Endothelial cell of umbilical vein (primary cell): Measurements from ENCODE around the gene MACROD2. TPM values are rescaled to one million over a fixed set of nuclear protein-coding genes. Genes with fewer than 3 reads are reported as not detected.

Experiments used
- BruUV-seq: library from RNA; stranded (reverse); fragments of 400-500 nt; replicated peaks from 2 replicates; lab custom pipeline; 2021; lab: Mats Ljungman, UMichigan
- CTCF ChIA-PET: fragments of 300-600, 350-600 bp; sonication (Branson Sonifier 250); formaldehyde crosslinking; loops from one replicate; lab custom pipeline; 2021; ENCODE audit warnings: antibody characterized with exemption, inconsistent platforms; lab: Charles Lee
- POLR2A ChIA-PET: fragments of 300-600, 350-600 bp; sonication (Branson Sonifier 250); formaldehyde crosslinking; loops from one replicate; lab custom pipeline; 2021; ENCODE audit warnings: antibody characterized with exemption, inconsistent platforms; lab: Charles Lee
- DNase-seq: peaks from one replicate; pipeline ENCODE4 v3.0.0-alpha.2; 2011; ENCODE audit warnings: low read depth, low spot score
- FAIRE-seq: peaks from 2 replicates; lab custom pipeline; 2011; peaks lifted over from hg19 to GRCh38; lab: Jason Lieb, UNC
- H2AFZ ChIP-seq: 2 replicates; pipeline ENCODE4 v1.6.0; 2012; ENCODE audit warnings: low read depth, low read length, control low read depth, inconsistent platforms
- H3K27ac ChIP-seq: 2 replicates; pipeline ENCODE4 v1.5.1; 2011; ENCODE audit warnings: low read depth, mild to moderate bottlenecking, control low read depth, low read length, moderate library complexity; ENCODE audit not compliant: insufficient read depth
- H3K27me3 ChIP-seq, 2 experiments: 2 replicates each; pipeline versions ENCODE4 v1.6.0 to v1.6.1; 2011; ENCODE audit warnings: low read length in 2 of 2, mixed read lengths in 1 of 2; ENCODE audit not compliant: control insufficient read depth in 2 of 2, insufficient read depth in 2 of 2
- H3K36me3 ChIP-seq, 2 experiments: 2 replicates in 1 of 2; 3 replicates in 1 of 2; pipeline ENCODE4 v1.5.1; 2011; ENCODE audit warnings: low read length in 2 of 2, mild to moderate bottlenecking in 1 of 2, moderate library complexity in 1 of 2; ENCODE audit not compliant: control insufficient read depth in 2 of 2, insufficient read depth in 2 of 2; ENCODE audit errors: extremely low read depth in 1 of 2
- H3K4me1 ChIP-seq: 3 replicates; pipeline ENCODE4 v1.5.1; 2011; ENCODE audit warnings: mild to moderate bottlenecking, low read length; ENCODE audit not compliant: control insufficient read depth, insufficient read depth; ENCODE audit errors: extremely low read depth
- H3K4me2 ChIP-seq: 2 replicates; pipeline ENCODE4 v1.6.1; 2011; ENCODE audit warnings: low read length, control low read depth, mixed read lengths; ENCODE audit not compliant: insufficient read depth
- H3K4me3 ChIP-seq, 3 experiments: fragments of 200-600 bp in 1 of 3; sonication (generic), shearing (Covaris generic) in 1 of 3; replicated peaks in 1 of 3; 2 replicates each; pipeline ENCODE4 v1.5.1; 2011 to 2016; ENCODE audit warnings: control low read depth in 3 of 3, low read length in 3 of 3, mild to moderate bottlenecking in 2 of 3, inconsistent platforms in 1 of 3, low read depth in 1 of 3, moderate library complexity in 1 of 3; ENCODE audit not compliant: insufficient read depth in 1 of 3
- H3K79me2 ChIP-seq: 2 replicates; pipeline ENCODE4 v1.6.0; 2012; ENCODE audit warnings: low read length, inconsistent platforms; ENCODE audit not compliant: control insufficient read depth, insufficient read depth
- H3K9ac ChIP-seq: replicated peaks from 2 replicates; pipeline ENCODE3; 2011; ENCODE audit warnings: low read length, control low read depth; ENCODE audit not compliant: insufficient read depth; ENCODE audit errors: extremely low read depth
- H3K9me1 ChIP-seq: replicated peaks from 3 replicates; pipeline ENCODE4 v1.6.0; 2011; ENCODE audit warnings: mild to moderate bottlenecking, low read length; ENCODE audit not compliant: control insufficient read depth, insufficient read depth; ENCODE audit errors: extremely low read depth
- H3K9me3 ChIP-seq: replicated peaks from 2 replicates; pipeline ENCODE4 v1.5.1; 2012; ENCODE audit warnings: low read length, inconsistent platforms; ENCODE audit not compliant: control insufficient read depth, insufficient read depth
- H4K20me1 ChIP-seq: replicated peaks from 2 replicates; pipeline ENCODE3; 2011; ENCODE audit warnings: mild to moderate bottlenecking, low read length; ENCODE audit not compliant: control insufficient read depth, insufficient read depth; ENCODE audit errors: extremely low read depth
- CTCF ChIP-seq, 2 donors: IDR thresholded peaks; 1 replicate in 1 of 2; 2 replicates in 1 of 2; pipeline ENCODE4 v1.5.1; 2011; ENCODE audit warnings: low read length in 2 of 2, mild to moderate bottlenecking in 2 of 2, moderate library complexity in 2 of 2, control low read depth in 1 of 2, inconsistent platforms in 1 of 2, low read depth in 1 of 2; ENCODE audit not compliant: insufficient read depth in 1 of 2; ENCODE audit errors: extremely low read depth in 1 of 2
- EZH2 ChIP-seq: IDR thresholded peaks from 2 replicates; pipeline ENCODE4 v1.6.1; 2012; ENCODE audit warnings: borderline replicate concordance, low read depth, mild to moderate bottlenecking, moderate library complexity, low read length, inconsistent platforms; ENCODE audit not compliant: severe bottlenecking
- FOS ChIP-seq: IDR thresholded peaks from 2 replicates; pipeline ENCODE4 v1.6.1; 2011; ENCODE audit warnings: mild to moderate bottlenecking, low read length, moderate library complexity, borderline replicate concordance; ENCODE audit not compliant: insufficient read depth
- GATA2 ChIP-seq: IDR thresholded peaks from 2 replicates; pipeline ENCODE4 v1.7.0; 2011; ENCODE audit warnings: low read depth, mild to moderate bottlenecking, moderate library complexity, mixed read lengths, low read length; ENCODE audit not compliant: insufficient read length, insufficient read depth
- JUN ChIP-seq: IDR thresholded peaks from 2 replicates; pipeline ENCODE4 v1.6.1; 2011; ENCODE audit warnings: borderline replicate concordance, low read depth; ENCODE audit not compliant: insufficient read length, insufficient read depth
- MAX ChIP-seq: IDR thresholded peaks from 2 replicates; pipeline ENCODE4 v1.6.1; 2011; ENCODE audit not compliant: insufficient read depth, insufficient read length
- MYC ChIP-seq: IDR thresholded peaks from one replicate; pipeline ENCODE4 v1.6.1; 2011; ENCODE audit warnings: mild to moderate bottlenecking, low read depth, low read length
- POLR2A ChIP-seq: IDR thresholded peaks from 2 replicates; pipeline ENCODE4 v1.6.1; 2012; ENCODE audit warnings: low read depth, mild to moderate bottlenecking, control low read depth, low read length
- POLR2AphosphoS5 ChIP-seq: IDR thresholded peaks from 2 replicates; pipeline ENCODE4 v1.6.1; 2012; ENCODE audit warnings: low read depth, mild to moderate bottlenecking, control low read depth, low read length, moderate library complexity; ENCODE audit not compliant: insufficient read depth
- dilution Hi-C: fragments of 300-500 bp; cut with MboI; formaldehyde crosslinking; loops from one replicate; pipeline ENCODE4 v1.15.0; 2019; ENCODE audit warnings: low sequenced_read_pairs; ENCODE audit not compliant: extremely low pct_ligation_motif_present
- intact Hi-C: fragments of 100-400 bp; cut with micrococcal nuclease; formaldehyde crosslinking; loops from one replicate; pipeline ENCODE4 v1.10.0; 2022
- polyA plus RNA-seq, 4 experiments: library from polyadenylated mRNA; depleted of rRNA in 3 of 4; stranded (reverse) in 3 of 4; unstranded in 1 of 4; fragments of >200 nt; gene quantifications; 2 replicates each; pipeline versions ENCODE4 v1.2.1 to v1.2.3, GENCODE V29; 2011 to 2012; ENCODE audit warnings: missing spikeins in 1 of 4
- total RNA-seq: library from RNA; stranded (reverse); gene quantifications from 2 replicates; pipeline ENCODE4 v1.2.3, GENCODE V29; 2021

Gene MACROD2
- total and polyA plus RNA-seq, 2 donors (not counting 3 experiments of a cell fraction or from before 2014, with no cell fraction given) = 0.11 to 0.73 TPM

- no peak for TF ChIP-seq POLR2A
- TF ChIP-seq POLR2AphosphoS5 = no peak
- no peak for TF ChIP-seq GATA2
- no peak for TF ChIP-seq EZH2
- no peak for TF ChIP-seq MYC
- no peak for TF ChIP-seq CTCF (IDR thresholded peaks at IDR 0.05; ENCODE audit: extremely low read depth in 1 of 2, insufficient read depth in 1 of 2, low read depth in 1 of 2, low read length in 2 of 2)
- no peak for TF ChIP-seq MAX
- TF ChIP-seq FOS = no peak
- no peak for TF ChIP-seq JUN
- ChIA-PET POLR2A (no interaction called here), CTCF (no interaction called here)
- H3K4me2 ChIP-seq = no peak overlapping the region
- H3K4me3 ChIP-seq = no peak overlapping the region
- H3K9me1 ChIP-seq = no peaks in the 10 kb centered on the region
- no TSS peak for BruUV-seq
- H3K79me2 ChIP-seq = no peaks in the 10 kb centered on the region
- no peak overlapping the region for H3K27ac ChIP-seq
- no peaks in the 10 kb centered on the region for H3K9me3 ChIP-seq
- no peaks in the 10 kb centered on the region for H4K20me1 ChIP-seq
- no peak overlapping the region for H3K9ac ChIP-seq
- FAIRE-seq (no peak), DNase-seq (no peak)
- no peak overlapping the region for H2AFZ ChIP-seq
- dilution Hi-C loops (no loop called here), intact Hi-C loops (no loop called here)
- H3K4me1 ChIP-seq = no peaks in the 10 kb centered on the region
- peaks cover 0 to 2% of the 10 kb centered on the region in 2 experiments for H3K27me3 ChIP-seq
- no peaks in the 10 kb centered on the region for H3K36me3 ChIP-seq
Measured at GRCh38 chr20:14291502-14291901, 296.2 kb downstream of the MACROD2 start.
